Testis (tissue), 2 donors: ENCODE data around the gene HSD17B2.

Source experiments
- POLR2A ChIP-seq: fragments of 450-650 bp; IDR thresholded peaks from one replicate; pipeline ENCODE4 v1.6.1; 2017; ENCODE audit warnings: antibody characterized with exemption, mild to moderate bottlenecking, moderate library complexity
- TF ChIP-seq, protein P1 (sequence below), 3 experiments: fragments of 450-650 bp in 2 of 3; fragments of 200-600 bp in 1 of 3; sonication (generic) in 1 of 3; IDR thresholded peaks; one replicate each; pipeline ENCODE4 v1.5.1; 2016 to 2019; ENCODE audit warnings: antibody characterized with exemption in 3 of 3, mild to moderate bottlenecking in 2 of 3, moderate library complexity in 1 of 3

DNA sequence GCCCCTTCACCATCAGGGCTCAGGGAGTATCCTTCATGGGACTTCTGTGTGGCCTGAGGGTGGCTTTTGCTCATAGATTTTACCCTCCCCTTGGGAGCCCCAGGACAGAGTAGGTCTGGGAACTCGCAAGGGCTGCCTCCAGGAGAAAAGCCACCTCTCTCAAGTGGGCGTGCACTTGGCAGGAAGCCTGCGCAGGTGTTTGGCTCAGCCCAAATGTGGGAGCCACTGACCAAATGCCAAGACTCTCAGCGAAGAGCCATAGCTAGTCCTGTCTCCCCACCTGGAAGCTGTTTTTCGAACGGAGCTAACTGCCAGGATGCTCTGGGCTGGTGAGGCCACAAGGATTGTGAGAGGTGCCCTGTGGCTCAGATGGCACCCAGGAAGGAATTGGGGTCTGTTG is 2.0 kb upstream of the HSD17B2 start:
- TF ChIP-seq, protein P1, sequence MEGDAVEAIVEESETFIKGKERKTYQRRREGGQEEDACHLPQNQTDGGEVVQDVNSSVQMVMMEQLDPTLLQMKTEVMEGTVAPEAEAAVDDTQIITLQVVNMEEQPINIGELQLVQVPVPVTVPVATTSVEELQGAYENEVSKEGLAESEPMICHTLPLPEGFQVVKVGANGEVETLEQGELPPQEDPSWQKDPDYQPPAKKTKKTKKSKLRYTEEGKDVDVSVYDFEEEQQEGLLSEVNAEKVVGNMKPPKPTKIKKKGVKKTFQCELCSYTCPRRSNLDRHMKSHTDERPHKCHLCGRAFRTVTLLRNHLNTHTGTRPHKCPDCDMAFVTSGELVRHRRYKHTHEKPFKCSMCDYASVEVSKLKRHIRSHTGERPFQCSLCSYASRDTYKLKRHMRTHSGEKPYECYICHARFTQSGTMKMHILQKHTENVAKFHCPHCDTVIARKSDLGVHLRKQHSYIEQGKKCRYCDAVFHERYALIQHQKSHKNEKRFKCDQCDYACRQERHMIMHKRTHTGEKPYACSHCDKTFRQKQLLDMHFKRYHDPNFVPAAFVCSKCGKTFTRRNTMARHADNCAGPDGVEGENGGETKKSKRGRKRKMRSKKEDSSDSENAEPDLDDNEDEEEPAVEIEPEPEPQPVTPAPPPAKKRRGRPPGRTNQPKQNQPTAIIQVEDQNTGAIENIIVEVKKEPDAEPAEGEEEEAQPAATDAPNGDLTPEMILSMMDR (IDR thresholded peaks at IDR 0.05) = no peak
- no peak for TF ChIP-seq POLR2A
